WTC11 (cell line): Measurements from ENCODE around the gene PDCD1LG2.

ENCODE experiments used
- ETV6 ChIP-seq: sonication (generic); formaldehyde crosslinking; IDR thresholded peaks from 2 replicates; pipeline ENCODE4 v1.8.1; 2022; ENCODE audit warnings: mild to moderate bottlenecking, missing genetic modification reagents
- SMAD4 ChIP-seq: sonication (generic); formaldehyde crosslinking; IDR thresholded peaks from 2 replicates; pipeline ENCODE4 v1.8.0; 2022; ENCODE audit warnings: mild to moderate bottlenecking, missing genetic modification reagents
- SP1 ChIP-seq: sonication (generic); formaldehyde crosslinking; conservative IDR thresholded peaks from 2 replicates; pipeline ENCODE4 v1.8.1; 2022; ENCODE audit warnings: missing genetic modification reagents
- ZNF263 ChIP-seq: sonication (generic); formaldehyde crosslinking; IDR thresholded peaks from 2 replicates; pipeline ENCODE4 v1.8.1; 2022; ENCODE audit warnings: low read depth, mild to moderate bottlenecking, moderate library complexity, missing genetic modification reagents
- TF ChIP-seq, protein P1 (sequence below): fragments of 200-600 bp; IDR thresholded peaks from 2 replicates; pipeline ENCODE4 v1.8.0; 2022; ENCODE audit warnings: antibody characterized with exemption

DNA sequence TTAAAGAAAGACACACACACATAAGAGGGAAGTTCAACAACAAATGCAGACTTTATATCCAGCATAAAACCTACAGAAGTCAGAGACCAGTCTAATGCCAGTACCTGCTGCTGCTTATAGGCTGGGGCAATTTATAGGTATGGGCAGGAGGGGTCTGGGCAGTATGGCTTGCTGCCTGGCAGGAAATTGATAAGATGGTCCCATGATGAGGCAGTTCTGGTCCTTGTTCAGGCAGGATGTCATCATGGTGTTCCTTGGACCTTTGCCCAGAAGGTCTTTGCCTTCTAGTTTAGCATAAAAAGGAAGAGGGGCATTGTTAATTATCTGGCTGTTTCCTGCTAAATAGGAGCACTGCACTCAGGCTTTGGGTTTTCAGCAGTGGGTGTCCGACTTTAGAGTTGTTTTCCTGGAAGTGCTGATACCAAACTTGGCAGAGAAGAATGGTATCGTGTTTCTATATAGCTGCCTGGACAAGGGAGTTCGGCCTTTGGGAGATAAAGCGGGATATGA is 10.4 kb upstream of the PDCD1LG2 start:
- TF ChIP-seq, protein P1, sequence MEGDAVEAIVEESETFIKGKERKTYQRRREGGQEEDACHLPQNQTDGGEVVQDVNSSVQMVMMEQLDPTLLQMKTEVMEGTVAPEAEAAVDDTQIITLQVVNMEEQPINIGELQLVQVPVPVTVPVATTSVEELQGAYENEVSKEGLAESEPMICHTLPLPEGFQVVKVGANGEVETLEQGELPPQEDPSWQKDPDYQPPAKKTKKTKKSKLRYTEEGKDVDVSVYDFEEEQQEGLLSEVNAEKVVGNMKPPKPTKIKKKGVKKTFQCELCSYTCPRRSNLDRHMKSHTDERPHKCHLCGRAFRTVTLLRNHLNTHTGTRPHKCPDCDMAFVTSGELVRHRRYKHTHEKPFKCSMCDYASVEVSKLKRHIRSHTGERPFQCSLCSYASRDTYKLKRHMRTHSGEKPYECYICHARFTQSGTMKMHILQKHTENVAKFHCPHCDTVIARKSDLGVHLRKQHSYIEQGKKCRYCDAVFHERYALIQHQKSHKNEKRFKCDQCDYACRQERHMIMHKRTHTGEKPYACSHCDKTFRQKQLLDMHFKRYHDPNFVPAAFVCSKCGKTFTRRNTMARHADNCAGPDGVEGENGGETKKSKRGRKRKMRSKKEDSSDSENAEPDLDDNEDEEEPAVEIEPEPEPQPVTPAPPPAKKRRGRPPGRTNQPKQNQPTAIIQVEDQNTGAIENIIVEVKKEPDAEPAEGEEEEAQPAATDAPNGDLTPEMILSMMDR, result no peak
- no peak for TF ChIP-seq SP1
- TF ChIP-seq SMAD4 (CRISPR knock-in tag), result no peak
- TF ChIP-seq ZNF263 (CRISPR knock-in tag), result no peak
- no peak for TF ChIP-seq ETV6
